WTC11 (cell line): ENCODE results near the gene MRC2. TPM values are rescaled to one million over a fixed set of nuclear protein-coding genes. Genes with fewer than 3 reads are reported as not detected.

Source experiments
- ATAC-seq: fragments of 200-7000 bp; cut with Tn5 transposase; 2 replicates; pipeline ENCODE4 v1.10.0; 2021; ENCODE audit warnings: mild to moderate bottlenecking, moderate library complexity
- Bru-seq: library from RNA; stranded (reverse); fragments of 400-500 nt; gene quantifications from one replicate; lab custom pipeline; 2021; lab: Mats Ljungman, UMichigan
- CTCF ChIA-PET: fragments of 300-600 bp; sonication (Branson Sonifier 250); formaldehyde crosslinking; loops from one replicate; lab custom pipeline; 2021; ENCODE audit warnings: antibody characterized with exemption; lab: Charles Lee
- POLR2A ChIA-PET: fragments of 350-600 bp; sonication (Branson Sonifier 250); formaldehyde crosslinking; loops from one replicate; lab custom pipeline; 2021; ENCODE audit warnings: antibody characterized with exemption; lab: Charles Lee
- DNase-seq: peaks from one replicate; pipeline ENCODE4 v3.0.0; 2021; ENCODE audit warnings: low spot score
- H3K27ac Mint-ChIP-seq: 2 replicates; pipeline ENCODE4 v1.8.0; 2021; ENCODE audit warnings: mixed read lengths
- H3K27me3 Mint-ChIP-seq: 2 replicates; pipeline ENCODE4 v1.8.0; 2021; ENCODE audit warnings: low read depth, mild to moderate bottlenecking, moderate library complexity, mixed read lengths
- H3K36me3 Mint-ChIP-seq: 2 replicates; pipeline ENCODE4 v1.8.0; 2021; ENCODE audit warnings: mixed read lengths
- H3K4me1 Mint-ChIP-seq: 2 replicates; pipeline ENCODE4 v1.8.0; 2022; ENCODE audit warnings: mixed read lengths
- H3K4me3 Mint-ChIP-seq: 2 replicates; pipeline ENCODE4 v1.8.0; 2021; ENCODE audit warnings: mild to moderate bottlenecking, moderate library complexity, mixed read lengths
- H3K9me3 Mint-ChIP-seq: 2 replicates; pipeline ENCODE4 v1.8.0; 2021; ENCODE audit warnings: mixed read lengths
- ARID4B ChIP-seq: sonication (generic); formaldehyde crosslinking; IDR thresholded peaks from 2 replicates; pipeline ENCODE4 v1.8.0; 2023; ENCODE audit warnings: missing genetic modification reagents, mild to moderate bottlenecking, borderline replicate concordance
- ATF2 ChIP-seq: sonication (generic); formaldehyde crosslinking; IDR thresholded peaks from 2 replicates; pipeline ENCODE4 v1.8.1; 2022; ENCODE audit warnings: low read depth, missing genetic modification reagents, borderline replicate concordance
- CREM ChIP-seq: sonication (generic); formaldehyde crosslinking; IDR thresholded peaks from 2 replicates; pipeline ENCODE4 v1.8.1; 2022; ENCODE audit warnings: mild to moderate bottlenecking, missing genetic modification reagents, moderate library complexity
- E2F5 ChIP-seq: sonication (generic); formaldehyde crosslinking; IDR thresholded peaks from 2 replicates; pipeline ENCODE4 v1.8.1; 2022; ENCODE audit warnings: mild to moderate bottlenecking, moderate library complexity, missing genetic modification reagents
- ELF4 ChIP-seq: sonication (generic); formaldehyde crosslinking; IDR thresholded peaks from 2 replicates; pipeline ENCODE4 v1.8.1; 2022; ENCODE audit warnings: low read depth, mild to moderate bottlenecking, moderate library complexity, missing genetic modification reagents
- EMX1 ChIP-seq: fragments of 250-450 bp; sonication (Bioruptor Pico); IDR thresholded peaks from 2 replicates; pipeline ENCODE4 v1.8.0; 2021; ENCODE audit warnings: mild to moderate bottlenecking
- ETV6 ChIP-seq: sonication (generic); formaldehyde crosslinking; IDR thresholded peaks from 2 replicates; pipeline ENCODE4 v1.8.1; 2022; ENCODE audit warnings: mild to moderate bottlenecking, missing genetic modification reagents
- GTF2I ChIP-seq: fragments of 250-450 bp; sonication (Bioruptor Pico); conservative IDR thresholded peaks from 2 replicates; pipeline ENCODE4 v1.4.0; 2021; ENCODE audit warnings: mild to moderate bottlenecking
- HMGXB4 ChIP-seq: sonication (generic); formaldehyde crosslinking; IDR thresholded peaks from 2 replicates; pipeline ENCODE4 v1.8.1; 2023; ENCODE audit warnings: mild to moderate bottlenecking, moderate library complexity, missing genetic modification reagents
- IRF1 ChIP-seq: sonication (generic); formaldehyde crosslinking; IDR thresholded peaks from 2 replicates; pipeline ENCODE4 v1.8.0; 2023; ENCODE audit warnings: missing genetic modification reagents
- KAT7 ChIP-seq: sonication (generic); formaldehyde crosslinking; IDR thresholded peaks from 2 replicates; pipeline ENCODE4 v1.8.1; 2023; ENCODE audit warnings: missing genetic modification reagents, mild to moderate bottlenecking, borderline replicate concordance
- MAX ChIP-seq: sonication (generic); formaldehyde crosslinking; IDR thresholded peaks from 2 replicates; pipeline ENCODE4 v1.8.0; 2022; ENCODE audit warnings: mild to moderate bottlenecking, missing genetic modification reagents
- MXD4 ChIP-seq: fragments of 250-450 bp; sonication (Bioruptor Pico); IDR thresholded peaks from 2 replicates; pipeline ENCODE4 v1.8.0; 2021; ENCODE audit warnings: mild to moderate bottlenecking, moderate library complexity, borderline replicate concordance
- SMAD4 ChIP-seq: sonication (generic); formaldehyde crosslinking; IDR thresholded peaks from 2 replicates; pipeline ENCODE4 v1.8.0; 2022; ENCODE audit warnings: mild to moderate bottlenecking, missing genetic modification reagents
- TEAD1 ChIP-seq: sonication (generic); formaldehyde crosslinking; IDR thresholded peaks from 2 replicates; pipeline ENCODE4 v1.8.0; 2022; ENCODE audit warnings: mild to moderate bottlenecking, missing genetic modification reagents
- USF1 ChIP-seq: sonication (generic); formaldehyde crosslinking; IDR thresholded peaks from 2 replicates; pipeline ENCODE4 v1.8.0; 2022; ENCODE audit warnings: mild to moderate bottlenecking, missing genetic modification reagents
- ZBTB21 ChIP-seq: sonication (generic); formaldehyde crosslinking; IDR thresholded peaks from 2 replicates; pipeline ENCODE4 v1.8.1; 2023; ENCODE audit warnings: mild to moderate bottlenecking, missing genetic modification reagents, borderline replicate concordance
- ZNF121 ChIP-seq: sonication (generic); formaldehyde crosslinking; IDR thresholded peaks from 2 replicates; pipeline ENCODE4 v1.8.0; 2023; ENCODE audit warnings: missing genetic modification reagents
- ZNF232 ChIP-seq: sonication (generic); formaldehyde crosslinking; IDR thresholded peaks from 2 replicates; pipeline ENCODE4 v1.8.0; 2022; ENCODE audit warnings: mild to moderate bottlenecking, missing genetic modification reagents
- ZNF263 ChIP-seq: sonication (generic); formaldehyde crosslinking; IDR thresholded peaks from 2 replicates; pipeline ENCODE4 v1.8.1; 2022; ENCODE audit warnings: low read depth, mild to moderate bottlenecking, moderate library complexity, missing genetic modification reagents
- ZNF317 ChIP-seq: sonication (generic); formaldehyde crosslinking; IDR thresholded peaks from 2 replicates; pipeline ENCODE4 v1.8.1; 2023; ENCODE audit warnings: low read depth, mild to moderate bottlenecking, moderate library complexity, missing genetic modification reagents, borderline replicate concordance
- ZNF671 ChIP-seq: fragments of 250-450 bp; sonication (Bioruptor Pico); IDR thresholded peaks from 2 replicates; pipeline ENCODE4 v1.8.0; 2021; ENCODE audit warnings: mild to moderate bottlenecking
- long read RNA-seq, 3 experiments: library from RNA in 1 of 3; library from capped mRNA in 1 of 3; library from polyadenylated mRNA in 1 of 3; unstranded in 2 of 3; stranded (forward) in 1 of 3; transcript quantifications; one replicate each; pipeline ENCODE4 v2.0.0, GENCODE V29; 2021
- total RNA-seq: library from RNA; stranded (reverse); gene quantifications from 3 replicates; pipeline ENCODE4 v1.2.3, GENCODE V29; 2021

Gene MRC2
- total RNA-seq = 30.3 to 35.3 TPM (median 32.5 TPM) in 3 replicates
- Bru-seq, nascent RNA = percentile 51 among the genes with signal in this experiment
- long read RNA-seq, experiment 1, full-length matches to known transcripts = 15 of 57 reads
- long read RNA-seq, experiment 1, partial matches to known transcripts = 24 of 57 reads
- long read RNA-seq, experiment 1, other reads (novel, unspliced or antisense) = 18 of 57 reads
- long read RNA-seq, experiment 2, full-length matches to known transcripts = 2 of 21 reads
- long read RNA-seq, experiment 2, partial matches to known transcripts = 14 of 21 reads
- long read RNA-seq, experiment 2, other reads (novel, unspliced or antisense) = 5 of 21 reads
- long read RNA-seq, experiment 3, partial matches to known transcripts = 0 of 1 reads
- long read RNA-seq, experiment 3, other reads (novel, unspliced or antisense) = 1 of 1 reads

GRCh38 chr17:62627219-62627903, at the start of gene MRC2:
MRC2 (plus strand) TSS chr17:62627670; CDS start chr17:62627803, 133 bp downstream.
- peaks cover 7% of the 10 kb centered on the region; the same call in 1 of the 2 replicates for H3K27me3 Mint-ChIP-seq
- 0 out of 2 replicates have a peak, but pooled peaks cover 3% of the 10 kb centered on the region for H3K36me3 Mint-ChIP-seq
- ATAC-seq (peak; percentile 49), DNase-seq (peak; percentile 76)
- ChIA-PET POLR2A (no interaction called here), CTCF (interaction anchor here (1.5 kb wide), 1 partner anchor 74 kb away, joined by 5 read pairs; no protein-coding TSS in a partner anchor)
- peaks cover 39% of the 10 kb centered on the region for H3K4me1 Mint-ChIP-seq
- peak within 1 kb of the TSS; percentile 89 for H3K4me3 Mint-ChIP-seq
- H3K9me3 Mint-ChIP-seq = no peaks in the 10 kb centered on the region
- no peak within 1 kb of the TSS for H3K27ac Mint-ChIP-seq
- TF ChIP-seq HMGXB4 (CRISPR knock-in tag) (peak; percentile 68), ZNF232 (peak; percentile 12; the same call in 1 of the 2 replicates), ZNF671 (CRISPR knock-in tag) (no peak), ARID4B (CRISPR knock-in tag) (no peak; the same call in 1 of the 2 replicates), ZNF263 (CRISPR knock-in tag) (peak; percentile 98), ELF4 (CRISPR knock-in tag) (peak; percentile 70; the same call in 1 of the 2 replicates), GTF2I (CRISPR knock-in tag) (no peak), ZNF121 (CRISPR knock-in tag) (0 out of 2 replicates have a peak, but pooled peaks have one; percentile 7), EMX1 (CRISPR knock-in tag) (no peak), MXD4 (CRISPR knock-in tag) (no peak), TEAD1 (0 out of 2 replicates have a peak, but pooled peaks have one; percentile 24), MAX (CRISPR knock-in tag) (no peak; the same call in none of the 2 replicates), KAT7 (peak; percentile 76; the same call in 1 of the 2 replicates), CREM (CRISPR knock-in tag) (peak; percentile 55; the same call in 1 of the 2 replicates), IRF1 (no peak), SMAD4 (CRISPR knock-in tag) (no peak), ZBTB21 (CRISPR knock-in tag) (0 out of 2 replicates have a peak, but pooled peaks have one; percentile 20), ATF2 (CRISPR knock-in tag) (no peak), ZNF317 (CRISPR knock-in tag) (0 out of 2 replicates have a peak, but pooled peaks have one; percentile 5), E2F5 (CRISPR knock-in tag) (peak; percentile 10; the same call in 1 of the 2 replicates), ETV6 (CRISPR knock-in tag) (peak; percentile 8; the same call in 1 of the 2 replicates), USF1 (CRISPR knock-in tag) (no peak)
